ENCODE data around the gene SHISA6.

GRCh38 chr17:11342138-11342537 is 101.1 kb downstream of the SHISA6 start:
- TF ChIP-seq, protein P1, sequence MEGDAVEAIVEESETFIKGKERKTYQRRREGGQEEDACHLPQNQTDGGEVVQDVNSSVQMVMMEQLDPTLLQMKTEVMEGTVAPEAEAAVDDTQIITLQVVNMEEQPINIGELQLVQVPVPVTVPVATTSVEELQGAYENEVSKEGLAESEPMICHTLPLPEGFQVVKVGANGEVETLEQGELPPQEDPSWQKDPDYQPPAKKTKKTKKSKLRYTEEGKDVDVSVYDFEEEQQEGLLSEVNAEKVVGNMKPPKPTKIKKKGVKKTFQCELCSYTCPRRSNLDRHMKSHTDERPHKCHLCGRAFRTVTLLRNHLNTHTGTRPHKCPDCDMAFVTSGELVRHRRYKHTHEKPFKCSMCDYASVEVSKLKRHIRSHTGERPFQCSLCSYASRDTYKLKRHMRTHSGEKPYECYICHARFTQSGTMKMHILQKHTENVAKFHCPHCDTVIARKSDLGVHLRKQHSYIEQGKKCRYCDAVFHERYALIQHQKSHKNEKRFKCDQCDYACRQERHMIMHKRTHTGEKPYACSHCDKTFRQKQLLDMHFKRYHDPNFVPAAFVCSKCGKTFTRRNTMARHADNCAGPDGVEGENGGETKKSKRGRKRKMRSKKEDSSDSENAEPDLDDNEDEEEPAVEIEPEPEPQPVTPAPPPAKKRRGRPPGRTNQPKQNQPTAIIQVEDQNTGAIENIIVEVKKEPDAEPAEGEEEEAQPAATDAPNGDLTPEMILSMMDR (IDR thresholded peaks at IDR 0.05): no peak
- no peak for TF ChIP-seq EZH2 (IDR thresholded peaks at IDR 0.05; ENCODE audit: borderline replicate concordance, insufficient read depth, low read depth, low read length, poor library complexity, severe bottlenecking)

All from B cell (primary cell).